Measurements from ENCODE around the gene XPC. TPM values are rescaled to one million over a fixed set of nuclear protein-coding genes. Genes with fewer than 3 reads are reported as not detected.

The XPC gene
- polyA plus RNA-seq, 1 donor from 2014 or later = 21.9 TPM

DNA sequence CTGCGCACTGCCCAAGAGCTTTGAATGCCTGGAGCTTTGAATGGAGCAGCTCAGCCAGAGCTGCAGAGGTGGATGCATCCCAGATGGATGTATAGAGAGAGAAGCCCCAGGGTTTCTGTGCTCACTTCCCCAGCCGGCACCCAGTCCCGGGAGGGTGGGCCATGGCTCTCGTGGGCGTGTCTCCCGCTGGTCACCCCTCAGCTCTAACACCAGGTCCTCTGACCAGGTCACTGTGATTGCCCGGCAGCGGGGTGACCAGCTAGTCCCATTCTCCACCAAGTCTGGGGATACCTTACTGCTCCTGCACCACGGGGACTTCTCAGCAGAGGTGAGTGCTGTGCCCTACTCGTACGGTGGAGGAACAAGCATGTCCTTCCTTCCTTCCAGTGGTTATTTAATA is 42.8 kb downstream of the XPC start:
- no peak overlapping the region for H3K27ac ChIP-seq (ENCODE audit: low read length)
- no peaks in the 10 kb centered on the region for H4K20me1 ChIP-seq (ENCODE audit: insufficient read depth)
- no peak overlapping the region for H3K4me3 ChIP-seq (ENCODE audit: low read length)
- TF ChIP-seq, protein P1, sequence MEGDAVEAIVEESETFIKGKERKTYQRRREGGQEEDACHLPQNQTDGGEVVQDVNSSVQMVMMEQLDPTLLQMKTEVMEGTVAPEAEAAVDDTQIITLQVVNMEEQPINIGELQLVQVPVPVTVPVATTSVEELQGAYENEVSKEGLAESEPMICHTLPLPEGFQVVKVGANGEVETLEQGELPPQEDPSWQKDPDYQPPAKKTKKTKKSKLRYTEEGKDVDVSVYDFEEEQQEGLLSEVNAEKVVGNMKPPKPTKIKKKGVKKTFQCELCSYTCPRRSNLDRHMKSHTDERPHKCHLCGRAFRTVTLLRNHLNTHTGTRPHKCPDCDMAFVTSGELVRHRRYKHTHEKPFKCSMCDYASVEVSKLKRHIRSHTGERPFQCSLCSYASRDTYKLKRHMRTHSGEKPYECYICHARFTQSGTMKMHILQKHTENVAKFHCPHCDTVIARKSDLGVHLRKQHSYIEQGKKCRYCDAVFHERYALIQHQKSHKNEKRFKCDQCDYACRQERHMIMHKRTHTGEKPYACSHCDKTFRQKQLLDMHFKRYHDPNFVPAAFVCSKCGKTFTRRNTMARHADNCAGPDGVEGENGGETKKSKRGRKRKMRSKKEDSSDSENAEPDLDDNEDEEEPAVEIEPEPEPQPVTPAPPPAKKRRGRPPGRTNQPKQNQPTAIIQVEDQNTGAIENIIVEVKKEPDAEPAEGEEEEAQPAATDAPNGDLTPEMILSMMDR (IDR thresholded peaks at IDR 0.05; ENCODE audit: poor library complexity, severe bottlenecking) = no peak
- TF ChIP-seq, protein P2, sequence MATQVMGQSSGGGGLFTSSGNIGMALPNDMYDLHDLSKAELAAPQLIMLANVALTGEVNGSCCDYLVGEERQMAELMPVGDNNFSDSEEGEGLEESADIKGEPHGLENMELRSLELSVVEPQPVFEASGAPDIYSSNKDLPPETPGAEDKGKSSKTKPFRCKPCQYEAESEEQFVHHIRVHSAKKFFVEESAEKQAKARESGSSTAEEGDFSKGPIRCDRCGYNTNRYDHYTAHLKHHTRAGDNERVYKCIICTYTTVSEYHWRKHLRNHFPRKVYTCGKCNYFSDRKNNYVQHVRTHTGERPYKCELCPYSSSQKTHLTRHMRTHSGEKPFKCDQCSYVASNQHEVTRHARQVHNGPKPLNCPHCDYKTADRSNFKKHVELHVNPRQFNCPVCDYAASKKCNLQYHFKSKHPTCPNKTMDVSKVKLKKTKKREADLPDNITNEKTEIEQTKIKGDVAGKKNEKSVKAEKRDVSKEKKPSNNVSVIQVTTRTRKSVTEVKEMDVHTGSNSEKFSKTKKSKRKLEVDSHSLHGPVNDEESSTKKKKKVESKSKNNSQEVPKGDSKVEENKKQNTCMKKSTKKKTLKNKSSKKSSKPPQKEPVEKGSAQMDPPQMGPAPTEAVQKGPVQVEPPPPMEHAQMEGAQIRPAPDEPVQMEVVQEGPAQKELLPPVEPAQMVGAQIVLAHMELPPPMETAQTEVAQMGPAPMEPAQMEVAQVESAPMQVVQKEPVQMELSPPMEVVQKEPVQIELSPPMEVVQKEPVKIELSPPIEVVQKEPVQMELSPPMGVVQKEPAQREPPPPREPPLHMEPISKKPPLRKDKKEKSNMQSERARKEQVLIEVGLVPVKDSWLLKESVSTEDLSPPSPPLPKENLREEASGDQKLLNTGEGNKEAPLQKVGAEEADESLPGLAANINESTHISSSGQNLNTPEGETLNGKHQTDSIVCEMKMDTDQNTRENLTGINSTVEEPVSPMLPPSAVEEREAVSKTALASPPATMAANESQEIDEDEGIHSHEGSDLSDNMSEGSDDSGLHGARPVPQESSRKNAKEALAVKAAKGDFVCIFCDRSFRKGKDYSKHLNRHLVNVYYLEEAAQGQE (IDR thresholded peaks at IDR 0.05; ENCODE audit: borderline replicate concordance) = no peak
- no peak for TF ChIP-seq SMC3 (conservative IDR thresholded peaks at IDR 0.05; ENCODE audit: poor library complexity)
- TF ChIP-seq POLR2AphosphoS5 (IDR thresholded peaks at IDR 0.05) = no peak
- TF ChIP-seq MXI1 (conservative IDR thresholded peaks at IDR 0.05; ENCODE audit: poor library complexity, severe bottlenecking) = no peak
- no peak for TF ChIP-seq EZH2 (IDR thresholded peaks at IDR 0.05; ENCODE audit: borderline replicate concordance, insufficient read depth, low read length, poor library complexity, severe bottlenecking)
- no peak for TF ChIP-seq RAD21 (conservative IDR thresholded peaks at IDR 0.05)
- no peak for TF ChIP-seq EP300 (conservative IDR thresholded peaks at IDR 0.05; ENCODE audit: poor library complexity, severe bottlenecking)
- no peak for TF ChIP-seq TAF1 (IDR thresholded peaks at IDR 0.05; ENCODE audit: low read depth)
- no peak overlapping the region for H3K9ac ChIP-seq (ENCODE audit: low read length)
- H3F3A ChIP-seq (ENCODE audit: insufficient read depth, low read length, poor library complexity, severe bottlenecking) = no peaks in the 10 kb centered on the region
- H3K9me2 ChIP-seq (ENCODE audit: insufficient read depth, low read length) = no peaks in the 10 kb centered on the region
- no peak overlapping the region for H3K4me2 ChIP-seq (ENCODE audit: low read length)
- no peaks in the 10 kb centered on the region for H3K79me2 ChIP-seq (replicated peaks; ENCODE audit: insufficient read depth, low read length)
- H3K9me3 ChIP-seq (ENCODE audit: low read length) = no peaks in the 10 kb centered on the region
- H2AFZ ChIP-seq (ENCODE audit: low read depth, low read length) = no peak overlapping the region
- no peaks in the 10 kb centered on the region for H3K27me3 ChIP-seq (ENCODE audit: insufficient read depth, low read depth, low read length)
- H3K36me3 ChIP-seq (ENCODE audit: insufficient read depth, low read length) = no peaks in the 10 kb centered on the region

DNA sequence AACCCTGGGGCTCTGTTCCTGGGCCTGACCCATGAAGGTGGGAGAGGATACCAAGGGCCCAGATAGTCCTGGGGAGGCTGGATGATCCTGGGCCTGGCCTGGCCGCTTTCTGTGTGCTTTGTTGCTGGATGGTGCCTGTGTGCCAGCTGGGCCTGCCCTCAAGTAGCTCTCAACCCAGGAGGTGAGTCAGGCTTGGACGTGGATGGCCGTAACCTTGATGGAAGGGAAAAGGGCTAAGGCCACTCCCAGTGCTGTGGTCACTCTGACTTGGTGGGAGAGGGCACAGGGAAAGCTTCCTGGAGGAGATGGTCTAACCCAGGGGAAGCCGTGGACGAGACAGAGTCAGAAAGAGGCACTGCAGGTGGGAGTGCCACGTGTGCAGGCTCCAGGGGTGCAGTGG is 44.1 kb downstream of the XPC start:
- H3K9me2 ChIP-seq (ENCODE audit: insufficient read depth, low read length) = no peaks in the 10 kb centered on the region
- H3K4me3 ChIP-seq (ENCODE audit: low read length) = no peak overlapping the region
- H3K36me3 ChIP-seq (ENCODE audit: insufficient read depth, low read length) = no peaks in the 10 kb centered on the region

DNA sequence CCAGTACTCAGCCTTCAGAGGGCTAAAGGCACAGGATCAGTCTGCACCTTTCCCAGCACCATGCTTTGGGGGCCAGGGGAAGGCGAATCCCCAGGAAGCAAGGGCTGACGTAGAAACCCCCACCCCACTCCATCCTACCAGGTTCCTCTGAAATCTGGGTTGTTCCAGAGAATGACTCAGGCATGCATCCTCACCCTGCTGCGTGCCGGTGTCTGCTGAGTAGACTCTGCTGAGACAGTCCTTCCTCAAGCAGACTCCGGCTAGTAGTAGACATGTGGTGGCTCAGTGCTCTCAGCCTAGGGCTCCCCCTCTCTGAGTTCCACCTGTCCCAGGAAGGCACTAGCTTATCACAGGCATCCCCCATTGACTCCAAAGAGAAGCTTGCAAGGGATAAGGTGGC is 44.5 kb downstream of the XPC start:
- no peaks in the 10 kb centered on the region for H3K9me2 ChIP-seq (ENCODE audit: insufficient read depth, low read length)
- TF ChIP-seq RAD21 (conservative IDR thresholded peaks at IDR 0.05) (no peak), EP300 (conservative IDR thresholded peaks at IDR 0.05; ENCODE audit: poor library complexity, severe bottlenecking) (no peak), MXI1 (conservative IDR thresholded peaks at IDR 0.05; ENCODE audit: poor library complexity, severe bottlenecking) (no peak), POLR2AphosphoS5 (IDR thresholded peaks at IDR 0.05) (no peak), SMC3 (conservative IDR thresholded peaks at IDR 0.05; ENCODE audit: poor library complexity) (no peak), TAF1 (IDR thresholded peaks at IDR 0.05; ENCODE audit: low read depth) (no peak)
- H2AFZ ChIP-seq (ENCODE audit: low read depth, low read length) = no peak overlapping the region
- H3K79me2 ChIP-seq (replicated peaks; ENCODE audit: insufficient read depth, low read length) = peaks cover under 1% of the 10 kb centered on the region
- no peaks in the 10 kb centered on the region for H3F3A ChIP-seq (ENCODE audit: insufficient read depth, low read length, poor library complexity, severe bottlenecking)
- no peak overlapping the region for H3K9ac ChIP-seq (ENCODE audit: low read length)
- H3K27ac ChIP-seq (ENCODE audit: low read length) = no peak overlapping the region
- H3K4me3 ChIP-seq (ENCODE audit: low read length) = no peak overlapping the region
- no peaks in the 10 kb centered on the region for H4K20me1 ChIP-seq (ENCODE audit: insufficient read depth)
- no peak overlapping the region for H3K4me2 ChIP-seq (ENCODE audit: low read length)
- H3K36me3 ChIP-seq (ENCODE audit: insufficient read depth, low read length) = peaks cover 1% of the 10 kb centered on the region
- H3K27me3 ChIP-seq (ENCODE audit: insufficient read depth, low read depth, low read length) = no peaks in the 10 kb centered on the region
- H3K9me3 ChIP-seq (ENCODE audit: low read length) = no peaks in the 10 kb centered on the region

More for the DNA sequence above, 44.1 kb downstream of the XPC start:
- Histone ChIP-seq H3K9ac (ENCODE audit: low read length) (no peak overlapping the region), H3F3A (ENCODE audit: insufficient read depth, low read length, poor library complexity, severe bottlenecking) (no peaks in the 10 kb centered on the region), H3K4me2 (ENCODE audit: low read length) (no peak overlapping the region), H3K79me2 (replicated peaks; ENCODE audit: insufficient read depth, low read length) (no peaks in the 10 kb centered on the region), H4K20me1 (ENCODE audit: insufficient read depth) (no peaks in the 10 kb centered on the region), H3K9me3 (ENCODE audit: low read length) (no peaks in the 10 kb centered on the region), H3K27me3 (ENCODE audit: insufficient read depth, low read depth, low read length) (no peaks in the 10 kb centered on the region), H3K27ac (ENCODE audit: low read length) (no peak overlapping the region), H2AFZ (ENCODE audit: low read depth, low read length) (no peak overlapping the region)
- TF ChIP-seq SMC3 (conservative IDR thresholded peaks at IDR 0.05; ENCODE audit: poor library complexity) = no peak
